DND-41 (cell line): ENCODE measurements around the gene DST.

Source experiments
- CTCF ChIP-seq: IDR thresholded peaks from 2 replicates; pipeline ENCODE4 v1.5.1; 2012; ENCODE audit warnings: borderline replicate concordance, low read length, moderate library complexity, mild to moderate bottlenecking; ENCODE audit not compliant: poor library complexity, severe bottlenecking; ENCODE audit errors: extremely low read depth
- EZH2 ChIP-seq: IDR thresholded peaks from 3 replicates; pipeline ENCODE4 v1.6.1; 2012; ENCODE audit warnings: borderline replicate concordance, low read depth, mild to moderate bottlenecking, moderate library complexity, low read length, inconsistent platforms; ENCODE audit not compliant: severe bottlenecking

- TF ChIP-seq CTCF = no peak
- TF ChIP-seq EZH2 = no peak
Observed at GRCh38 chr6:56488281-56488680, 154.4 kb downstream of the DST start.
